Motor neuron (in vitro differentiated cells): Measurements from ENCODE around the gene ELL2. TPM values are rescaled to one million over a fixed set of nuclear protein-coding genes. Genes with fewer than 3 reads are reported as not detected.

Experiments
- ATAC-seq, 8 experiments: fragments of 200-7000 bp; cut with Tn5 transposase; replicated peaks in 6 of 8; 2 replicates each; pipeline ENCODE4 v1.8.0; 2021; ENCODE audit warnings: mild to moderate bottlenecking in 8 of 8, moderate library complexity in 8 of 8
- H3K27ac ChIP-seq, 2 donors: fragments of 250-450 bp; sonication (Bioruptor Pico); 2 replicates each; pipeline ENCODE4 v1.9.0; 2021; ENCODE audit warnings: antibody characterized with exemption in 2 of 2, mild to moderate bottlenecking in 2 of 2, moderate library complexity in 1 of 2
- H3K4me1 ChIP-seq, 2 donors: fragments of 250-450 bp; sonication (Bioruptor Pico); replicated peaks in 1 of 2; 2 replicates each; pipeline ENCODE4 v1.6.1; 2021; ENCODE audit warnings: antibody characterized with exemption in 2 of 2, mild to moderate bottlenecking in 2 of 2, moderate library complexity in 1 of 2
- H3K4me3 ChIP-seq, 5 donors: fragments of 250-450 bp; sonication (Bioruptor Pico); 2 replicates each; pipeline ENCODE4 v1.9.0; 2021; ENCODE audit warnings: antibody characterized with exemption in 5 of 5, mild to moderate bottlenecking in 5 of 5, moderate library complexity in 4 of 5
- WGBS, 10 experiments: fragments of 450-650 bp; shearing (Covaris generic); methylation state at CpG; one replicate each; pipeline ENCODE4 v1.0.0; 2022; 5-methylcytosine and 5-hydroxymethylcytosine counted together
- in situ Hi-C, 9 experiments: fragments of 400-800 bp; cut with MboI; loops; one replicate each; pipeline ENCODE4 v1.15.0; 2021; ENCODE audit warnings: low sequenced_read_pairs in 9 of 9, low pct_unique_long_range_greater_than_20kb in 2 of 9; ENCODE audit not compliant: unreplicated experiment in 9 of 9
- total RNA-seq, 8 experiments: library from RNA; unstranded; fragments of 300-600 nt; gene quantifications; 2 replicates each; pipeline versions ENCODE4 v1.2.3 to v1.2.4, GENCODE V29; 2022

The ELL2 gene
- total RNA-seq, 8 experiments from 2014 or later = 3.4 to 46.2 (median 19.2) TPM

- in situ Hi-C loops = no loop called here
- H3K4me3 ChIP-seq = no peak overlapping the region
- H3K27ac ChIP-seq = no peak overlapping the region
- no peaks in the 10 kb centered on the region for H3K4me1 ChIP-seq
- ATAC-seq = no peak
- 69 to 100% (median 89%) methylated on average over 1 of the region's 1 CpG for WGBS, 10 experiments
Measured at GRCh38 chr5:95989283-95990048, 27.8 kb upstream of the ELL2 start.

GRCh38 chr5:95988877-95989276 is 27.2 kb upstream of the ELL2 start:
- no peak overlapping the region for H3K4me3 ChIP-seq
- 67 to 100% (median 86%) methylated on average over 1 to 3 of the region's 3 CpGs for WGBS, 10 experiments
- ATAC-seq = no peak
- in situ Hi-C loops = no loop called here
- H3K4me1 ChIP-seq = no peaks in the 10 kb centered on the region
- no peak overlapping the region for H3K27ac ChIP-seq

DNA sequence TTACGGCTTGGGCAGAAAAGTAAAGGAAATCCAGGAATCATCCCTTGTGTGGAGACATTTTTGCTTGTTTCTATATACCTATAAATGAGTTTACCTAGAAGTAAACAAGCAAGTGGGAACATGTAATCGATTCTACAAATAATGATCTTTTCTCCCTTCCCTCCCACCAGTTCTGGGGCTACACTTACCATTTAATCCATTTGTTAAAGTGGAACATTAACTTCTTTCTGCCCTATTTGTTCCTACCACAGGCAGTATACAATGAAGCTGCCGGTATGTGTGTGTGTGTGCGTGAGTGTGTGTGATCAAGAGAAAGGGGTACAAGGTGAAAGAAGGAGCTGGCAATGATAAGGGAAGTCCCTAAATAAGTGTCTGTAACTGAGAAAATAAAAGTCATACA is 26.4 kb upstream of the ELL2 start:
- no peaks in the 10 kb centered on the region for H3K4me1 ChIP-seq
- in situ Hi-C loops = no loop called here
- no peak overlapping the region for H3K4me3 ChIP-seq
- no peak overlapping the region for H3K27ac ChIP-seq
- ATAC-seq = no peak
- 87 to 100% (median 93%) methylated on average over 1 to 4 of the region's 4 CpGs for WGBS, 10 experiments

- Histone ChIP-seq H3K27ac (no peak overlapping the region), H3K4me1 (no peaks in the 10 kb centered on the region), H3K4me3 (no peak overlapping the region)
- ATAC-seq = no peak
- in situ Hi-C loops = no loop called here
- WGBS, 10 experiments = 88 to 100% (median 100%) methylated on average over 1 to 5 of the region's 5 CpGs; no CpG with 5 or more reads in 2 of the 10 experiments
Measured at GRCh38 chr5:95986937-95987520, 25.4 kb upstream of the ELL2 start.

DNA sequence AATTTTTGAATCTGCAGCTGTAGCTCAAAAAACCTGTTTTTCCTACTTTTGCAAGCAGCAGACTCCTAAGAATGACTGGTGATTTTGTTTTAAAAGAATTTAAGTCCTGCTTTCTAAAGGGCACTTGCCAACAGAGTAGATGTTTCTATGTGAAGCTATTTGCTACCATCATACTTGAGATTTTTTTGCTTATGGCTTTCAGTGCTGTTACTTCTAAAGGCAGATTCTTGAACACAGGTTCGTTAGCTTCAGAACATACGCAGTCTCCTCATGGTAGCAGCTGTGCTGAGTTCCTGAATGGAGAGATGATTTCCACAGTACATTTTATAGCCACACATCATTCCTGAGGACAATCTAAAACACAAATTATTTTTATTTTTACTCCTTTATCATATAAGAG is 24.4 kb upstream of the ELL2 start:
- Histone ChIP-seq H3K4me1 (no peaks in the 10 kb centered on the region), H3K27ac (no peak overlapping the region), H3K4me3 (no peak overlapping the region)
- peak in 1 of 8 experiments; percentile 39 for ATAC-seq
- WGBS, 10 experiments = 80 to 100% (median 100%) methylated on average over 1 to 2 of the region's 2 CpGs; no CpG with 5 or more reads in 1 of the 10 experiments
- in situ Hi-C loops = no loop called here

GRCh38 chr5:95985249-95985648 is 23.6 kb upstream of the ELL2 start:
- WGBS, 10 experiments = 80 to 100% (median 100%) methylated on average over 1 of the region's 1 CpG; no CpG with 5 or more reads in 1 of the 10 experiments
- H3K4me3 ChIP-seq = no peak overlapping the region
- in situ Hi-C loops = no loop called here
- no peak for ATAC-seq
- no peaks in the 10 kb centered on the region for H3K4me1 ChIP-seq
- H3K27ac ChIP-seq = no peak overlapping the region

DNA sequence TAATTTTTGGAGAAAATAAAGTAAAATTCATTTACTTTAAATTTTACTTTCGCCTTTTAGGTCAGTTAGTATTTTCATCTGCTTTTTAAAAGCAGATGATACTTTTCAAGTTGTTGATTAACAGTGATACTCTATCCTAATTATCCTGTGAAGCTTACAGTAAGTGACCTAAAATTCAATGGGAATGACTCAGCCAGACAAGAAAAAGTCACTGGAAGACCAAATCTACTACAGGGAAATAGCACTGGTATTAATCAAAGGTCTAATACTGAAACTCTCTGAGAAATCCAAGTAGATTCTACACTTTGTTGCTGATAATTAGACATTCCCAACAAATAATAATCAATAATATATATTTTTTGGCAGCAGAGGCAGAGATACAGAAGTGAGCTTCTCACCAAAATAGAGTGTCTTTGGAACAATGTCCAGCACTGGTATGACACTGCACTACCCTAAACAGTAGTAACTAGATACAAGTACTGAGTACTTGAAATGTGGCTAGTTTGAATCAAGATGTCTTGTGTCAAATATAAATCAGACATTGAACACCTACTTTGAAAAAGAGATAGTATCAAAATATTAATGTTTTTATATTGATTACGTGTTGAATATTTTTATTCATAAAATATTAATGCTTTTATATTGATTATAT is 22.8 kb upstream of the ELL2 start:
- no peak overlapping the region for H3K4me3 ChIP-seq
- H3K27ac ChIP-seq = no peak overlapping the region
- in situ Hi-C loops = no loop called here
- ATAC-seq = peak in 1 of 8 experiments; percentile 74
- no peaks in the 10 kb centered on the region for H3K4me1 ChIP-seq
- WGBS, 10 experiments = 80 to 100% (median 92%) methylated on average over 1 to 2 of the region's 2 CpGs

DNA sequence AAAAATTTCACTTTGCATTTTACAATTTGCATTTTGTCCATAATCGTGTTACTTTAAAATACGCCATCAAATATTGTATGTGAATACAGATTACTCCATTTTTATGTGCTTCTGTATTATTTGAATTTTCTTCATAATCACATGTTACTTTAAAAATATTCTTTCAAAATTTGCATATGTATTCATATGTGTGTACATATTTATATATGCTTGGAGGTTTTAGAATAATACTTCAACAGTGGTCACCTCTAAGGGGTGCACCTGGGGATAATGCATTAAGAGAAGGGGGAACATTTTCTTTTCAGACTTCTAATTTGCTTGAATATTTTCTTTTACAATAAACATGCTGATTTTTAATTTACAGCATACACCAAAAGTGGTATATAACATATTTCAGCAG is 21.9 kb upstream of the ELL2 start:
- 0 to 97% (median 56%) methylated on average over 2 of the region's 2 CpGs; no CpG with 5 or more reads in 2 of the 10 experiments for WGBS, 10 experiments
- peak in 1 of 8 experiments; percentile 91 for ATAC-seq
- Histone ChIP-seq H3K4me3 (no peak overlapping the region), H3K27ac (no peak overlapping the region), H3K4me1 (no peaks in the 10 kb centered on the region)
- in situ Hi-C loops = no loop called here

DNA sequence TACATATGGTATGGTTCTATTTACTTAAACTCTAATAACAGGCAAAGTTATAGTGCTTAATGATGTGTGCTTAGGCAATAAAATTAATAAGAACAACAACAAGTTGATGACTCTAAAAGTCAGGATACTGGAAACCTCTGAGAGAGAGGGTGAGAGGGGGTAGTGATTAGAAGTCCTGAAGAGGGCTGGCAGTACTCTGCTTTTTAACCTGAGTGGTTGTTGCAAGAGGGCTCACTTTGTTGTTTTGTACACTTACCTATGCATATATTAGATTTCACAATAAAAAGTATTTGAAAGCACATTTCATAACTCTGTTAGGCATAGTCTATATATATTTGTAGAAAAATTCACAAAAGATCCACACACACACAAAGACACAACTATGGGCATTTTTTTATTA is 21.4 kb upstream of the ELL2 start:
- no peak overlapping the region for H3K4me3 ChIP-seq
- no peak overlapping the region for H3K27ac ChIP-seq
- in situ Hi-C loops = no loop called here
- ATAC-seq = peak in 1 of 8 experiments; percentile 62
- H3K4me1 ChIP-seq = no peaks in the 10 kb centered on the region

GRCh38 chr5:95976606-95977005 is 15.0 kb upstream of the ELL2 start:
- WGBS, 10 experiments = 0 to 100% (median 53%) methylated on average over 1 of the region's 1 CpG; no CpG with 5 or more reads in 2 of the 10 experiments
- H3K4me3 ChIP-seq = no peak overlapping the region

DNA sequence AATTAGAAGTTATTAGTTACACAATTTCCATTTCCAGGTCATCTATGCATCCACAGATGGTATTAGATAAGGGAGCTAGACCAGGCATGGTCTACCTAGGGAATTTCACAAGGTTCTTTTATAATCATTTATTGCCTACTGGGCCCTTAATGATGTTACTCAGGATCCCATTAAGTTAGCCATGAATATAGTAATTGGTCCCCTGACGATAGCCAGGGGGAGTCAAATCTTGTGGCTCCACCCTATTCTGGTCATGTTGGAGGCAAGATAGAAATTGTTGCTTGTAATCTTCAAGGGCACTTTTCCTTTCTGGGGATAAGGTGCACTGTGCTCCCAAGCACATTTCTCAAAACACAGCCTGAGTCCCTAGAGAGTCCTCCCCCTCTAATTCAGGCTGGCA is 14.1 kb upstream of the ELL2 start:
- no peaks in the 10 kb centered on the region for H3K4me1 ChIP-seq
- in situ Hi-C loops = no loop called here
- ATAC-seq = no peak
- no peak overlapping the region for H3K27ac ChIP-seq
- no peak overlapping the region for H3K4me3 ChIP-seq
- 60 to 100% (median 75%) methylated on average over 1 of the region's 1 CpG; no CpG with 5 or more reads in 4 of the 10 experiments for WGBS, 10 experiments

More at GRCh38 chr5:95976606-95977005, 15.0 kb upstream of the ELL2 start:
- Histone ChIP-seq H3K27ac (no peak overlapping the region), H3K4me1 (no peaks in the 10 kb centered on the region)
- no peak for ATAC-seq
- in situ Hi-C loops = no loop called here

DNA sequence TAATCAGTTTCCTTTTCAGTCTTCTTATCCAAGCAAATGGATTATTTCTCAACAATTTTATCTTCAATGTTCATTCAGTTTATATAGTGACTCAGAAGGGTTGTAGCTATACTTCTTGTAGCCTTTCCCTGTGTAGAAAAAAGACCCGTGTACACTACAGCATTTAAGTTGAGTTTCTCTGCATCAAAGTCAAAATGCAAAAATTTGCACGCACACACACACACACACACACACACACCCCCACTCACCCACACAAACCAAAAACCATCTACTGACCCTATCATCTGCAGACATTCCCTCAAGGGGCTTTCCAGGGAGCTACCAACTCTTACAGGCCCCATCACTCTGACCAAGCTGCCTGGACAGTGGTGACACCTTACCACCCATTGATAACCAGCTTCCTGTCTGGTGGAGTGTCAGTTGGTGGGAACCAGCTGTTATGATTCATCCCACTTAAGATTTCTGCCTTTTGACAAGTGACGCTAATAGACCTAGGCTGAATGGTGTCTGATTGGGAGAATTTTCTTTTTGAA is 12.2 kb upstream of the ELL2 start:
- in situ Hi-C loops = loop anchor here in 1 of 9 experiments (25.0 kb wide), 1 partner anchor 363 kb away; no protein-coding TSS in a partner anchor
- Histone ChIP-seq H3K27ac (no peak overlapping the region), H3K4me3 (no peak overlapping the region), H3K4me1 (no peaks in the 10 kb centered on the region)
- WGBS, 10 experiments = 43 to 100% (median 80%) methylated on average over 1 to 3 of the region's 3 CpGs; no CpG with 5 or more reads in 3 of the 10 experiments
- ATAC-seq = no peak

DNA sequence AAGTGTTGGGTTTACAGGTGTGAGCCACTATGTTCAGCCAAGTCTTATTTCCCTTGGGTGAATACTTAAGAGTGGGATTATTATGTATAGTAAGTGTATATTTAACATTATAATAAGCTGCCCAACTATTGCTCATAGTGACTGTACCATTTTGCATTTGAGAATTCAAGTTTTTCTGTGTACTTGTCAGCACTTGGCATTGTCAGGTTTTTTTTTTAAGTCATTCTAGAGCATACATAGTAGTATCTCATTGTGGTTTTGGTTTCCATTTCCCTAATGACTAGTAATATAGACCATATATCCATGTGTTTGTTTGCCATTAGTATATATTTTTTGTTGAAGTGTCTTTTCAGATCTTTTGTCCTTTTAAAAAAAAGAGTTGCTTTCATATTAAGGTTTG is 10.5 kb upstream of the ELL2 start:
- Histone ChIP-seq H3K27ac (no peak overlapping the region), H3K4me1 (no peaks in the 10 kb centered on the region), H3K4me3 (no peak overlapping the region)
- ATAC-seq = no peak
- in situ Hi-C loops = loop anchor here in 1 of 9 experiments (25.0 kb wide), 1 partner anchor 365 kb away; no protein-coding TSS in a partner anchor
